Dermis microvascular lymphatic vessel endothelial cell (primary cell): Measurements from ENCODE around the gene ZBTB32. TPM values are rescaled to one million over a fixed set of nuclear protein-coding genes. Genes with fewer than 3 reads are reported as not detected.

Source experiments
- DNase-seq, 2 donors: peaks; one replicate each; pipeline versions ENCODE4 v3.0.0 to v3.0.0-alpha.2; 2010; ENCODE audit warnings: low read depth in 2 of 2
- total RNA-seq: library from RNA; depleted of rRNA; stranded (reverse); fragments of >200 nt; gene quantifications from 2 replicates; pipeline ENCODE4 v1.2.1, GENCODE V29; 2014

ZBTB32 gene
- total RNA-seq, 1 donor from 2014 or later: not detected

DNA sequence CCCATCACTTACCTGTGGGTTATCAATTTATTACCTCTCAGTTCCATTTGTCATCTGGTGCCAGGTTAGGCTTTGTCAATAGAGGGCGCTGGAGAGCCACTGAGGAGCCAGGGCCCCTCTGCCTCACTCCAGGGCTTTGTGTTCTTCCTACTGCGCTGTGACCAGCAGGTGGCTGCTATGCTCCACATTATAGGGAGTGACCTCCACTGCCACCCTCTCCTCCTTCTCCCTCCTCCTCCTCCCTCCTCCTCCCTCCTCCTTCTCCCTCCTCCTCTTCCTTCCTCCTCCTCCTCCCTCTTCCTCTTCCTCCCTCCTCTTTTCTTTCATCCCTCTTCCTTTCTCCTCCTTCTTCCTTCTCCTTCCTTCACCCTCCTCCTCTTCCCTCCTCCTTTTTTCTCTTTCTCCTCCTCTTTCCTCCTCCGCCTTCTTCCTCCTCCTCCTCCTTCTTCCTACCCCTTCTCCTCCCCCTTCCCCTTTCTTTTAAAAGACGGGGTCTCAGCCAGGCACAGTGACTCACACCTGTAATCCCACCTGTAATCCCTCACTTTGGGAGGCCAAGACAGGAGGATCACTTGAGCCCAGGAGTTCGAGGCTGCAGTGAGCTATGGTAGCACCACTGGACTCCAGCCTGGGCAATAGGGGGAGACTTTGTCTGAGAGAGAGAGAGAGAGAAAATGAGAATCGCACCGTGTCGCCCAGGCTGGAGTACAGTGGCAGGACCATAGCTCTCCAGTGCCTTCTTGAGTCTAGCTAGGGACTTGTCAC, 10.3 kb upstream of the ZBTB32 start:
- peak; percentile 74 to 87 for DNase-seq

GRCh38 chr19:35695895-35696422, 8.4 kb upstream of the ZBTB32 start:
- DNase-seq: no peak

GRCh38 chr19:35696835-35697234, 7.5 kb upstream of the ZBTB32 start:
- DNase-seq: no peak

- DNase-seq: peak; percentile 97 to 98
These were observed 1.9 kb upstream of the ZBTB32 start for GRCh38 chr19:35702223-35703012.

DNA sequence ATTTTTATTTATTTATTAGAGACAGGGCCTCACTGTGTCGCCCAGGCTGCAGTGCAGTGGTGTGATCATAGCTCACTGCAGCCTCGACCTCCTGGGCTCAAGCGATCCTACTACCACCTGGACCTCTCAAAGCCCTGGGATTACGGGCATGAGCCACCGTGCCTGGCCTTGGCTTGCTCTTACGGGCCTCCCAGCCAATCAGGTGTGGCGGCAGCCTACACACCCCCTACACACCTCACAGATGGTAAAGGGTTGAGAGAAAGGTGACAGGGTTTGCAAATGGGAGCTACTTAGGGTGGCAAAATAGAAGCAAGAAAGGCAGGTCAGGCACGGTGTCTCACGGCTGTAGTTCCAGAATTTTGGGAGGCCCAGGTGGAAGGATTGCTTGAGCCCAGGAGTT, 1.0 kb upstream of the ZBTB32 start:
- no peak for DNase-seq

DNA sequence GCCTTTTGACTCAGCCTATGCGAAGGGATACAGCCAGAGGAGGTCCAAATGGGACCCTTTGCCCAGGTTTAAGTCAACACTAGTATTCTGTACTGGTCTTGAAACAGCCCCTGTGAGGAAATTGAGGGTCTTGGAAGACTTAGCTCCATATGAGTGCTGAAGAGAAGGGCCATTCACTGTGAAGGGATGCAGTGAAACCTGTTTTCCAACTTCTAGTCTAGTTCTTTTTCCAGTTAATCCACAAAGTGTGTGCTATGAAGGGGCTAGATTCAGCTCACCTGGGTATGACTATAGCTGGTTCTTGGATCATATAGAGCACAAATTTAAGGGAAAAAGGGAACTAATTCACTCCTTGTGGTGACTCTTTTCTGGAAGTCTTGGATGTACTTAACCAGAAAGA, 4.0 kb downstream of the ZBTB32 start:
- no peak for DNase-seq

- no peak for DNase-seq
These were observed 6.7 kb downstream of the ZBTB32 start for GRCh38 chr19:35710784-35711723.

- DNase-seq: no peak
These were observed 8.5 kb downstream of the ZBTB32 start for GRCh38 chr19:35712567-35713505.

GRCh38 chr19:35713506-35713850, 9.1 kb downstream of the ZBTB32 start:
- DNase-seq: no peak

- DNase-seq: no peak
These were observed 9.6 kb downstream of the ZBTB32 start for GRCh38 chr19:35713904-35714495.

GRCh38 chr19:35714601-35715354, 10.4 kb downstream of the ZBTB32 start:
- no peak for DNase-seq

DNA sequence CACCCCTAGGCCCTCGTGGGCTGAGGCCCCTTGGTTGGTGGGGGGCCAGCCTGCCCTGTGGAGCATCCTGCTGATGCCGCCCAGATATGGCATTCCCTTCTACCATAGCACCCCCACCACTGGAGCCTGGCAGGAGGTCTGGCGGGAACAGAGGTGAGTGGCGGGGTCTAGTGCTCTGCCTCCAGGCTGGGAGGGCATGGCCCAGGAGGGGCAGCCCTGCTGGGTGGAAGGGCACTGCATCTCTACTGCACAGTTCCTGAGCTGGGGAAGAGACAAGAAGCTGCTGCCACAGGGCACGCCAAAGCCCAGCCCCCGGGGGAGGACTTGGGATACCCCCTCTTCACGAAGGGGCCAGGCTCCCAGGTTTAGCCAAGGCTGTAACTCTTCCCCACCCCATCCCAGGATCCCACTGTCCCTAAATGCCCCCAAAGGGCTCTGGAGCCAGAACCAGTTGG, 11.0 kb downstream of the ZBTB32 start:
- no peak for DNase-seq

GRCh38 chr19:35715981-35716800, 11.8 kb downstream of the ZBTB32 start:
- peak in 1 of 2 donors; percentile 45 for DNase-seq

DNA sequence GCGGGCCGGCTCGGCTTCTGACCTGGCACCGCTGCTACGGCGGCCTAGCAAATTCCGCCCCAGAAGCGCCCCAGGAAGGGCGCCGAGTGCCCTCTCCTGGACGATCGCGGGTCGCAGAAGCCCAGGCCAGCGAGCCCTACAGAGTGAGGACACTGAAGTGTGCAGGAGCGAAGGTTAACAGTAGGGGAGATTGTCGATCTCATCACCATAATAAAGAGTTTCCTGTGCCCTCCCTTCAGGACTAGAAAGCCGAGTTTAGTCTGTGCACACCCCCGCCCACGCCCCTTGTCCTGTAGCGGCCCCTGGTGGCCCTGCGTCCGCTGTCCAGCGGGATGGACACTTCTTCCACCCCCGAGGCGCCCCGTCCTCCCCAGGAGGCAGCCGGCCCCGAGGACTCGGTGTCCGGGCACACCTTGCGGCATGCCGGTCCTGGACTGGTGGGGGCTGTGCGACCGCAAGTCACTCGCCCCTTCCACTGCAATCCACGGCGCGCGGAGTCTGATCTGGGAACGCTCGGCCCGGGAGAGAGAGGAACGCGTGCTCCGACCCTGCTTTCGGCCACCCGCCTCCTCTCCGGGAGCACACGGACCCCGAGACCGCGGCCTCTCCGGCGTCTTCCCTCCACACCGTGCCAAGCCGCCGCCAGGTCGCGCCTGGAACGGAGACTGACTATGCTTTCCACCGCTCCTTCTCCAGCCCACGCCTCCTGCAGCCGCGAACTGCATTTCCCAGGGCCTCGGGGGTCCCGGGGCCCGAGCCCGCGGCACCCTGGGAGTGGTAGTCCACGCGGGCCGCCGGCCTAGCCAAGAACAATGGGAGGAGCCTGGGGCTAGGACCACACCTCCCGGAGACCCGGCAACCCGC, 12.7 kb downstream of the ZBTB32 start:
- peak; percentile 90 to 97 for DNase-seq

DNA sequence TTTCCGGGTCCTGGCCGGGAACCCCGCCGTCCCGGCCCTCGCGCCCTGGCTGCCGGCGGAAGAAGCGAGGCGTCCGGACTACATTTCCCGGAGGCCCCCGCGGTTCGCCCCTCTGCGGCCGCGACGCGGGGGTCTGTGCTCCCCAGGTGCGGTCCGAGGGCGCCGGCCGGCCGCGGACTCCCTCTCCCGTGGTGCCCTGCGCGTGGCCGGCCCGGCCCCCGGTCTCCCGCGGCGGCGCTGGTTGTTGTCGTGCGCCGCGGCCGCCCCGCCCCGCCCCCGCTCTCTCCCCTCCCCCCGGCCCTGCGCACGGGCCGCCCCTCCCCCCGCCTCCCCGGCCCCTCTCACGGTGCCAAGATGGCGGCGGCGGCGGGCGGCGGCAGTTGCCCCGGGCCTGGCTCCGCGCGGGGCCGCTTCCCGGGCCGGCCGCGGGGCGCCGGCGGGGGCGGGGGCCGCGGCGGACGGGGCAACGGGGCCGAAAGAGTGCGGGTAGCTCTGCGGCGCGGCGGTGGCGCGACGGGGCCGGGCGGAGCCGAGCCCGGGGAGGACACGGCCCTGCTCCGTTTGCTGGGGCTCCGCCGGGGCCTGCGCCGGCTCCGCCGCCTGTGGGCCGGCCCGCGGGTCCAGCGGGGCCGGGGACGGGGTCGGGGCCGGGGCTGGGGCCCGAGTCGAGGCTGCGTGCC, 13.4 kb downstream of the ZBTB32 start, which contains the start of gene KMT2B:
TSS of gene KMT2B (plus strand) at position 339 of the 680 bp plus-strand sequence. CDS start at position 355, 16 bp downstream.
- no peak for DNase-seq

GRCh38 chr19:35718345-35719041, 14.1 kb downstream of the ZBTB32 start:
- peak in 1 of 2 donors; percentile 37 for DNase-seq
